HG03342 (cell line): ENCODE measurements around the gene KLHDC9.

Source experiments
- ATAC-seq: cut with Tn5 transposase; IDR thresholded peaks from one replicate; pipeline ENCODE4 v1.9.1; 2021; ENCODE audit warnings: mild to moderate bottlenecking, moderate library complexity; ENCODE audit not compliant: unreplicated experiment

KLHDC9 gene

GRCh38 chr1:161130266-161130665, 32.1 kb downstream of the KLHDC9 start:
- no peak for ATAC-seq

GRCh38 chr1:161131523-161132409, 33.6 kb downstream of the KLHDC9 start:
- ATAC-seq = no peak

- peak; percentile 92 for ATAC-seq
Measured at GRCh38 chr1:161132410-161133219, 34.5 kb downstream of the KLHDC9 start, which contains the start of gene DEDD. Gene DEDD (minus strand): TSS chr1:161132667. CDS start chr1:161124462, 8,205 bp downstream.

GRCh38 chr1:161133220-161133740, 35.1 kb downstream of the KLHDC9 start:
- no peak for ATAC-seq

- ATAC-seq = no peak
Measured at GRCh38 chr1:161137881-161138280, 39.7 kb downstream of the KLHDC9 start.

- no peak for ATAC-seq
Measured at GRCh38 chr1:161138431-161138830, 40.3 kb downstream of the KLHDC9 start.

GRCh38 chr1:161139766-161140165, 41.6 kb downstream of the KLHDC9 start:
- no peak for ATAC-seq

GRCh38 chr1:161140755-161141400, 42.7 kb downstream of the KLHDC9 start:
- no peak for ATAC-seq

GRCh38 chr1:161145832-161146231, 47.7 kb downstream of the KLHDC9 start:
- no peak for ATAC-seq
